Caco-2 (cell line): Measurements from ENCODE around the gene FIBCD1. TPM values are rescaled to one million over a fixed set of nuclear protein-coding genes. Genes with fewer than 3 reads are reported as not detected.

Experiments used
- BruUV-seq: library from RNA; stranded (reverse); fragments of 400-500 nt; replicated peaks from 2 replicates; lab custom pipeline; 2021; lab: Mats Ljungman, UMichigan
- CTCF ChIA-PET: fragments of 300-600 bp; sonication (Branson Sonifier 250); formaldehyde crosslinking; loops from one replicate; lab custom pipeline; 2022; ENCODE audit warnings: antibody characterized with exemption; lab: Charles Lee
- POLR2A ChIA-PET: fragments of 300-600 bp; sonication (Branson Sonifier 250); formaldehyde crosslinking; loops from one replicate; lab custom pipeline; 2022; ENCODE audit warnings: antibody characterized with exemption; lab: Charles Lee
- DNase-seq, 2 experiments: peaks; one replicate each; pipeline versions ENCODE4 v3.0.0 to v3.0.0-alpha.2; 2020 to 2022
- H3K27me3 ChIP-seq: replicated peaks from 2 replicates; pipeline ENCODE4 v1.6.0; 2011; ENCODE audit warnings: low read length; ENCODE audit not compliant: control insufficient read depth, insufficient read depth
- H3K36me3 ChIP-seq: 2 replicates; pipeline ENCODE4 v1.5.1; 2011; ENCODE audit warnings: low read length; ENCODE audit not compliant: control insufficient read depth, insufficient read depth
- H3K4me1 ChIP-seq: fragments of 250-450 bp; sonication (Bioruptor Pico); 2 replicates; pipeline ENCODE4 v1.5.1; 2020; ENCODE audit warnings: mild to moderate bottlenecking
- H3K4me3 ChIP-seq: 2 replicates; pipeline ENCODE4 v1.5.1; 2011; ENCODE audit warnings: low read depth, mild to moderate bottlenecking, control low read depth, low read length
- H3K9me3 ChIP-seq: fragments of 250-450 bp; sonication (Bioruptor Pico); 2 replicates; pipeline ENCODE4 v1.5.1; 2020; ENCODE audit warnings: mild to moderate bottlenecking, moderate library complexity
- H3K27ac Mint-ChIP-seq: one replicate; pipeline ENCODE4 v1.8.0; 2022; ENCODE audit warnings: mixed read lengths; ENCODE audit not compliant: unreplicated experiment
- H3K27me3 Mint-ChIP-seq: one replicate; pipeline ENCODE4 v1.8.0; 2022; ENCODE audit warnings: mixed read lengths; ENCODE audit not compliant: insufficient read depth, unreplicated experiment
- H3K36me3 Mint-ChIP-seq: one replicate; pipeline ENCODE4 v1.8.0; 2022; ENCODE audit warnings: mild to moderate bottlenecking, mixed read lengths; ENCODE audit not compliant: insufficient read depth, unreplicated experiment
- H3K4me1 Mint-ChIP-seq: one replicate; pipeline ENCODE4 v1.8.0; 2022; ENCODE audit warnings: low read depth, mixed read lengths; ENCODE audit not compliant: unreplicated experiment
- H3K4me3 Mint-ChIP-seq: one replicate; pipeline ENCODE4 v1.8.0; 2022; ENCODE audit warnings: mild to moderate bottlenecking, moderate library complexity, mixed read lengths; ENCODE audit not compliant: unreplicated experiment
- H3K9me3 Mint-ChIP-seq: one replicate; pipeline ENCODE4 v1.8.0; 2022; ENCODE audit warnings: mixed read lengths; ENCODE audit not compliant: unreplicated experiment
- CTCF ChIP-seq, 2 experiments: fragments of 200-600 bp in 1 of 2; IDR thresholded peaks; 1 replicate in 1 of 2; 2 replicates in 1 of 2; pipeline versions ENCODE4 v1.5.1 to v1.8.0; 2011 to 2022; ENCODE audit warnings: antibody characterized with exemption in 1 of 2, control low read depth in 1 of 2, inconsistent platforms in 1 of 2, low read depth in 1 of 2, low read length in 1 of 2, mild to moderate bottlenecking in 1 of 2, moderate library complexity in 1 of 2; ENCODE audit not compliant: insufficient read depth in 1 of 2, severe bottlenecking in 1 of 2, unreplicated experiment in 1 of 2
- intact Hi-C: fragments of 100-400 bp; cut with micrococcal nuclease; formaldehyde crosslinking; loops from one replicate; pipeline ENCODE4 v1.10.0; 2022; ENCODE audit not compliant: unreplicated experiment
- total RNA-seq: library from RNA; stranded (reverse); gene quantifications from 2 replicates; pipeline ENCODE4 v1.2.3, GENCODE V29; 2022

Gene FIBCD1
- total RNA-seq, 1 experiment from 2014 or later = not detected

DNA sequence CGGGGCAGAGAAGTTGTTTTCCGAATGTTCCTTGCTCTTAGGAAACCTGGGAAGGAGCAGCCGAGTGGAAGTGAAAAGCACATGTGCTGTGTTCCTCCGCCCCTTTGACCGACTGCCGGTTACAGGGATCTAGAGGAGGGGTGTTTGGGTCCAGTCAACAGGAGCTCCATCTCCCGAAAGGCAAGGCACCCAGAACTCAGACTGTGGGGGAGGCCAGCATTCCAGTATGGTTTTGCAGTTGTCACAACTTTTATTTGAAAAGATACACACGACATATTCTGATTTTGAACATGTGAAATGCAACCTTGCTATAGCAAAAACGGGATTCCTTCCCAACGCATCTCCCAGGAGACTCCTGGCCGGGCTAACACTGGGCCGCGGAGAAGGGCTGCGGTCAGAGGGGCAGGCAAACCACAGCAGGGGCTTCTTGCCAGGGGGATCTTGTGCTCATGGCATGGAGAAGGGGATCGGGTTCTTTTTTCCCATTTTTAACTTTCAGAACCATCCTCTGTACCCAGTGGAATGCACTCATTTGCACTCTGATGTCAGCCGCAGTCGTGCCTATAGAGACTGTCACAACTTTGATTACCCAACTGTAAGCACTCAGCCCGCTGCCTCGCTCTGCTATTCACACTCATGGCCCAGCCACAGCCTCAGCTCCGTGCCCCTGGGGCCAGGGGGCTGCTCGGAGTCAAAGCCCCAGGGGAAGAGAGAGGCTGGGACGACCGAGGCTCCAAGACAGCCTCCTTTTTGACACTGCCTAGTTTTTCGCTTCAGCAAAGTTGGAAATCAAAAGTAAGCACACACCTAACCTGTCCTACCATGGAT, 46.4 kb downstream of the FIBCD1 start:
- peaks cover 48% of the 10 kb centered on the region for H3K36me3 Mint-ChIP-seq
- BruUV-seq = no TSS peak
- CTCF ChIA-PET = interaction anchor here (1.0 kb wide), 1 partner anchor 40 kb away, joined by 4 read pairs; no protein-coding TSS in a partner anchor

DNA sequence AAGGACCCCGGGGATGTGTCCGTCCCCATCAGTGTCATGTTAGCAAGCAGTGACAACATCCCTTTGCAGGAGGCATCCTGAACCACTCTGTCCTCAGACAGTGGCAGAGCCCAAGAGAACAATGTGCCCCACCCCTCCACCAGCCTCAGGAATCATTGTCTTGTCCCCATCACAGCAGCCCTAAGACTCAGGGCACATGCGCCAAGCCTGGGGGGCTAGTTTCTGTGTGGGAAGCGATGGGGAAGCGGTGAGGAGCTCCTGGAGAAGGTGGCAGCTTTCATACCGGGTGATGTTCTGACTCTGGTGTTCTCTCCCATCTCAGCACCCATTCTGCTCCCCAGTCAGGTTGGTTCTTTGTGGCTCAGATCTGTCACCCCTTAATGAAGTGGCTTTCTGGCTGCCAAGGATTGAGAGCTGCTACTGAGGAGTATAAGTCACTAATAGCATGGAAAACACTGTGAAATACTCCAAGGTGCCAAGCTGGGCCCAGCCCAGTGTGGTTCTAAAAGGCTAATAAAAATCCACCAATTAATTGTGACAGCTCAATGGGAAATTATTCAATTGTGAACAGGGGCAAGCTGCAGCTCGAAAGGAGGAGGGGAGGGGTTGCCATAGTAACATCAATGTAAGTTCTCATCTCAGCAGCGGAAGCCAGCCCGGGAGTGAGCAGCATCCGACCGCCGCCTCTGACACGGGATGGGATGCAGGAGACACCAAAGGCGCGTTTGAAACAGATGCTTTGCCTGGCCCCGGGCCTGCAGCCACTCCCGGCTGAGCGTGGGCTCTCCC, 47.2 kb downstream of the FIBCD1 start:
- ChIA-PET POLR2A (interaction anchor here (0.9 kb wide), 1 partner anchor 106 kb away, joined by 3 read pairs; no protein-coding TSS in a partner anchor), CTCF (no interaction called here)
- H3K9me3 Mint-ChIP-seq = no peaks in the 10 kb centered on the region
- no peaks in the 10 kb centered on the region for H3K4me1 ChIP-seq
- H3K9me3 ChIP-seq = no peaks in the 10 kb centered on the region
- H3K4me1 Mint-ChIP-seq = no peaks in the 10 kb centered on the region
- H3K36me3 Mint-ChIP-seq = peaks cover 50% of the 10 kb centered on the region
- no TSS peak for BruUV-seq
- intact Hi-C loops = no loop called here
- H3K27me3 ChIP-seq = no peaks in the 10 kb centered on the region
- no peak for TF ChIP-seq CTCF (IDR thresholded peaks at IDR 0.05; ENCODE audit: insufficient read depth in 1 of 2, low read depth in 1 of 2, low read length in 1 of 2, severe bottlenecking in 1 of 2, unreplicated experiment in 1 of 2)
- no peak overlapping the region for H3K4me3 Mint-ChIP-seq
- no peaks in the 10 kb centered on the region for H3K27me3 Mint-ChIP-seq
- H3K27ac Mint-ChIP-seq = no peak overlapping the region
- no peak for DNase-seq
- peaks cover 1% of the 10 kb centered on the region for H3K36me3 ChIP-seq
- no peak overlapping the region for H3K4me3 ChIP-seq

More for the DNA sequence above, 46.4 kb downstream of the FIBCD1 start:
- POLR2A ChIA-PET = interaction anchor here (0.9 kb wide), 1 partner anchor 105 kb away, joined by 3 read pairs; no protein-coding TSS in a partner anchor
- H3K9me3 ChIP-seq = no peaks in the 10 kb centered on the region
- H3K27me3 Mint-ChIP-seq = peaks cover 1% of the 10 kb centered on the region
- intact Hi-C loops = loop anchor here (1.0 kb wide), 1 partner anchor 49 kb away; no protein-coding TSS in a partner anchor
- no peaks in the 10 kb centered on the region for H3K4me1 Mint-ChIP-seq
- H3K9me3 Mint-ChIP-seq = no peaks in the 10 kb centered on the region
- no peak overlapping the region for H3K4me3 Mint-ChIP-seq
- H3K4me3 ChIP-seq = no peak overlapping the region
- H3K4me1 ChIP-seq = no peaks in the 10 kb centered on the region
- no peaks in the 10 kb centered on the region for H3K27me3 ChIP-seq
- no peak overlapping the region for H3K27ac Mint-ChIP-seq
- TF ChIP-seq CTCF (IDR thresholded peaks at IDR 0.05; ENCODE audit: insufficient read depth in 1 of 2, low read depth in 1 of 2, low read length in 1 of 2, severe bottlenecking in 1 of 2, unreplicated experiment in 1 of 2) = no peak
- no peak for DNase-seq
- peaks cover 1% of the 10 kb centered on the region for H3K36me3 ChIP-seq
